GM23338 (cell line): Measurements from ENCODE around the gene TMEM92. TPM values are rescaled to one million over a fixed set of nuclear protein-coding genes. Genes with fewer than 3 reads are reported as not detected.

Experiments
- ATAC-seq: fragments of 200-7000 bp; cut with Tn5 transposase; 3 replicates; pipeline ENCODE4 v1.9.1; 2020
- DNase-seq: peaks from one replicate; pipeline ENCODE4 v3.0.0-alpha.2; 2015; ENCODE audit warnings: low spot score
- H2AFZ ChIP-seq: fragments of 200-600 bp; sonication (generic); 2 replicates; pipeline ENCODE4 v1.8.0; 2016; ENCODE audit warnings: antibody characterized with exemption, mild to moderate bottlenecking, moderate library complexity
- H3F3A ChIP-seq: fragments of 200-600 bp; sonication (generic); replicated peaks from 2 replicates; pipeline ENCODE4 v1.8.0; 2017; ENCODE audit warnings: antibody characterized with exemption, mixed run types, low read depth
- H3K27ac ChIP-seq: fragments of 200-600 bp; sonication (generic); 2 replicates; pipeline ENCODE4 v1.6.1; 2016; ENCODE audit warnings: low read depth
- H3K27me3 ChIP-seq: fragments of 200-600 bp; sonication (generic); 2 replicates; pipeline ENCODE4 v1.8.0; 2016; ENCODE audit warnings: mild to moderate bottlenecking, mixed run types, moderate library complexity; ENCODE audit not compliant: insufficient read depth
- H3K36me3 ChIP-seq: fragments of 200-600 bp; sonication (generic); 2 replicates; pipeline ENCODE4 v1.8.0; 2016; ENCODE audit warnings: mild to moderate bottlenecking; ENCODE audit not compliant: insufficient read depth
- H3K4me1 ChIP-seq: fragments of 200-600 bp; sonication (generic); 2 replicates; pipeline ENCODE4 v1.8.0; 2016; ENCODE audit warnings: mild to moderate bottlenecking, moderate library complexity; ENCODE audit not compliant: insufficient read depth
- H3K4me2 ChIP-seq: fragments of 200-600 bp; sonication (generic); 2 replicates; pipeline ENCODE4 v1.7.1; 2017; ENCODE audit warnings: mixed run types
- H3K4me3 ChIP-seq: fragments of 200-600 bp; sonication (generic); 2 replicates; pipeline ENCODE4 v1.6.1; 2016; ENCODE audit warnings: mixed run types
- H3K79me2 ChIP-seq: fragments of 200-600 bp; sonication (generic); replicated peaks from 2 replicates; pipeline ENCODE4 v1.8.0; 2017; ENCODE audit warnings: mild to moderate bottlenecking; ENCODE audit not compliant: insufficient read depth
- H3K9me2 ChIP-seq: fragments of 200-600 bp; sonication (generic); 2 replicates; pipeline ENCODE4 v1.8.0; 2017; ENCODE audit not compliant: insufficient read depth
- H4K20me1 ChIP-seq: fragments of 200-600 bp; sonication (generic); replicated peaks from 2 replicates; pipeline ENCODE4 v1.8.0; 2017; ENCODE audit warnings: mild to moderate bottlenecking; ENCODE audit not compliant: insufficient read depth
- H3K27ac Mint-ChIP-seq: 2 replicates; pipeline ENCODE4 v1.8.0; 2020; ENCODE audit warnings: inconsistent platforms, mild to moderate bottlenecking, moderate library complexity, mixed read lengths
- H3K27me3 Mint-ChIP-seq: 3 replicates; pipeline ENCODE4 v1.8.0; 2022; ENCODE audit warnings: low read depth, mild to moderate bottlenecking, moderate library complexity, mixed read lengths, inconsistent platforms; ENCODE audit not compliant: insufficient read depth, poor library complexity
- H3K36me3 Mint-ChIP-seq: 3 replicates; pipeline ENCODE4 v1.8.0; 2021; ENCODE audit warnings: low read depth, mild to moderate bottlenecking, inconsistent platforms, moderate library complexity, mixed read lengths
- H3K4me1 Mint-ChIP-seq: 3 replicates; pipeline ENCODE4 v1.8.0; 2020; ENCODE audit warnings: mild to moderate bottlenecking, inconsistent platforms, mixed read lengths
- H3K4me3 Mint-ChIP-seq: 3 replicates; pipeline ENCODE4 v1.8.0; 2021; ENCODE audit warnings: moderate library complexity, mild to moderate bottlenecking, inconsistent platforms, mixed read lengths
- H3K9me3 Mint-ChIP-seq: 3 replicates; pipeline ENCODE4 v1.8.0; 2020; ENCODE audit warnings: moderate library complexity, mild to moderate bottlenecking, inconsistent platforms, mixed read lengths
- CREB1 ChIP-seq: fragments of 250-450 bp; sonication (Bioruptor Pico); IDR thresholded peaks from 2 replicates; pipeline ENCODE4 v1.5.0; 2020; ENCODE audit warnings: low read depth, mild to moderate bottlenecking, moderate library complexity
- EZH2 ChIP-seq: fragments of 200-600 bp; sonication (generic); IDR thresholded peaks from one replicate; pipeline ENCODE4 v1.8.0; 2017; ENCODE audit warnings: antibody characterized with exemption, mild to moderate bottlenecking, low read depth; ENCODE audit not compliant: unreplicated experiment
- EZH2phosphoT487 ChIP-seq: fragments of 200-600 bp; sonication (generic); IDR thresholded peaks from one replicate; pipeline ENCODE4 v1.8.1; 2018; ENCODE audit warnings: antibody characterized with exemption; ENCODE audit not compliant: unreplicated experiment
- JUNB ChIP-seq: IDR thresholded peaks from one replicate; pipeline ENCODE4 v1.6.1; 2016; ENCODE audit warnings: antibody characterized with exemption; ENCODE audit not compliant: unreplicated experiment
- NANOG ChIP-seq: IDR thresholded peaks from 2 replicates; pipeline ENCODE4 v1.6.1; 2016; ENCODE audit warnings: antibody characterized with exemption, borderline replicate concordance
- POLR2AphosphoS5 ChIP-seq: IDR thresholded peaks from 2 replicates; pipeline ENCODE4 v1.6.1; 2016; ENCODE audit warnings: antibody characterized with exemption, low read depth
- STAT1 ChIP-seq: IDR thresholded peaks from one replicate; pipeline ENCODE4 v1.6.1; 2016; ENCODE audit warnings: antibody characterized with exemption; ENCODE audit not compliant: unreplicated experiment
- ZNF114 ChIP-seq: fragments of 250-450 bp; sonication (Bioruptor Pico); IDR thresholded peaks from 2 replicates; pipeline ENCODE4 v1.5.0; 2020; ENCODE audit warnings: mild to moderate bottlenecking, moderate library complexity
- ZNF331 ChIP-seq: fragments of 250-450 bp; sonication (Bioruptor Pico); IDR thresholded peaks from 2 replicates; pipeline ENCODE4 v1.5.0; 2020; ENCODE audit warnings: low read depth, mild to moderate bottlenecking, moderate library complexity
- polyA plus RNA-seq: library from polyadenylated mRNA; unstranded; fragments of >200 nt; fragmentation: Nextera tagmentation; extraction: Ambion mirVana; gene quantifications from 2 replicates; pipeline ENCODE4 v1.2.1, GENCODE V29; 2016
- total RNA-seq: library from RNA; depleted of rRNA; stranded (reverse); fragments of >200 nt; shearing (Covaris generic); gene quantifications from 2 replicates; pipeline ENCODE4 v1.2.3, GENCODE V29; 2014
- TF ChIP-seq, protein P1 (sequence below): fragments of 250-450 bp; sonication (Bioruptor Pico); IDR thresholded peaks from 2 replicates; pipeline ENCODE4 v1.5.0; 2020; ENCODE audit warnings: mild to moderate bottlenecking, moderate library complexity
- TF ChIP-seq, protein P2 (sequence below): IDR thresholded peaks from one replicate; pipeline ENCODE4 v1.6.1; 2018; ENCODE audit warnings: antibody characterized with exemption; ENCODE audit not compliant: unreplicated experiment
- TF ChIP-seq, protein P3 (sequence below), 2 experiments: fragments of 200-600 bp in 1 of 2; sonication (generic) in 1 of 2; conservative IDR thresholded peaks; 2 replicates each; pipeline versions ENCODE4 v1.5.1 to v1.6.1; 2016 to 2017; ENCODE audit warnings: antibody characterized with exemption in 2 of 2, low read depth in 2 of 2, mild to moderate bottlenecking in 2 of 2, moderate library complexity in 1 of 2
- TF ChIP-seq, protein P4 (sequence below): IDR thresholded peaks from 2 replicates; pipeline ENCODE4 v1.6.1; 2016; ENCODE audit warnings: antibody characterized with exemption

The TMEM92 gene
- total and polyA plus RNA-seq, 2 experiments from 2014 or later: 9.7 to 18.4 TPM

DNA sequence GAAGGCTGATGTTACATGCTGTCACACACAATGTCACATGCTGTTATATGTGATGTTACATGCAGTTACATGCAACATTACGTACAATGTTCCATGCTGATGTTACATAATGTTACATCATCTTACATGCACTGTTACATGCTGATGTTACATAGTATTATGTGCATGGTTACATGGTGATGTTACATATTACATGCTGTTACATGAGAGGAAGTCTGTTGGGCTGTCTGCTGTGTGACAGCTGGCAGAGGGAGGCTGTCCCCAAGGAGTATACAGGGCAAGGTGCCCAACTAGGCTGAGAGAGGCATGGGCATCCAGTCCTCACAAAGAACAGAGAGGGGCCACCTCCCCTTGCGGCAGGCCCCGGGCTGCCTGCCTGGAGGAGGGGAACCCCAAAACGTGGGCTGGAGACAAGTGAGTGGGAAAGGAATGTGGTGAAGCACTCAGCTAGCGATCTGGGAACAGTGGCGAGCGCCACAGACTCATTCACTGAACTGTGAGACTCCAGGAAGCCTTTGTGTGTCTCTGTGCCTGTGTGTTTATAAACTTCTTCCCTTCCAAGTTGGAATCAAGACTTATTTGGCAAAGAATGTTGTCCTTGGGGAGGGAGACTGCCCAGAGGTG is 30.6 kb downstream of the TMEM92 start:
- H3F3A ChIP-seq: no peaks in the 10 kb centered on the region
- peaks cover 6% of the 10 kb centered on the region; the same call in 2 of the 3 replicates for H3K4me1 Mint-ChIP-seq
- H3K4me1 ChIP-seq: no peaks in the 10 kb centered on the region
- ATAC-seq (peak; percentile 59), DNase-seq (no peak)
- H3K9me2 ChIP-seq: no peaks in the 10 kb centered on the region
- H3K4me3 ChIP-seq: no peak overlapping the region
- H3K9me3 Mint-ChIP-seq: peaks cover 2% of the 10 kb centered on the region; the same call in 1 of the 3 replicates
- no peak overlapping the region for H3K27ac Mint-ChIP-seq
- H2AFZ ChIP-seq: no peak overlapping the region
- H3K4me2 ChIP-seq: no peak overlapping the region
- H3K27me3 ChIP-seq: no peaks in the 10 kb centered on the region
- H3K36me3 ChIP-seq: no peaks in the 10 kb centered on the region
- H3K27me3 Mint-ChIP-seq: peaks cover 7% of the 10 kb centered on the region
- H3K4me3 Mint-ChIP-seq: no peak overlapping the region
- no peak overlapping the region for H3K27ac ChIP-seq
- no peaks in the 10 kb centered on the region for H4K20me1 ChIP-seq
- TF ChIP-seq EZH2phosphoT487: no peak
- TF ChIP-seq JUNB: no peak
- TF ChIP-seq, protein P1, sequence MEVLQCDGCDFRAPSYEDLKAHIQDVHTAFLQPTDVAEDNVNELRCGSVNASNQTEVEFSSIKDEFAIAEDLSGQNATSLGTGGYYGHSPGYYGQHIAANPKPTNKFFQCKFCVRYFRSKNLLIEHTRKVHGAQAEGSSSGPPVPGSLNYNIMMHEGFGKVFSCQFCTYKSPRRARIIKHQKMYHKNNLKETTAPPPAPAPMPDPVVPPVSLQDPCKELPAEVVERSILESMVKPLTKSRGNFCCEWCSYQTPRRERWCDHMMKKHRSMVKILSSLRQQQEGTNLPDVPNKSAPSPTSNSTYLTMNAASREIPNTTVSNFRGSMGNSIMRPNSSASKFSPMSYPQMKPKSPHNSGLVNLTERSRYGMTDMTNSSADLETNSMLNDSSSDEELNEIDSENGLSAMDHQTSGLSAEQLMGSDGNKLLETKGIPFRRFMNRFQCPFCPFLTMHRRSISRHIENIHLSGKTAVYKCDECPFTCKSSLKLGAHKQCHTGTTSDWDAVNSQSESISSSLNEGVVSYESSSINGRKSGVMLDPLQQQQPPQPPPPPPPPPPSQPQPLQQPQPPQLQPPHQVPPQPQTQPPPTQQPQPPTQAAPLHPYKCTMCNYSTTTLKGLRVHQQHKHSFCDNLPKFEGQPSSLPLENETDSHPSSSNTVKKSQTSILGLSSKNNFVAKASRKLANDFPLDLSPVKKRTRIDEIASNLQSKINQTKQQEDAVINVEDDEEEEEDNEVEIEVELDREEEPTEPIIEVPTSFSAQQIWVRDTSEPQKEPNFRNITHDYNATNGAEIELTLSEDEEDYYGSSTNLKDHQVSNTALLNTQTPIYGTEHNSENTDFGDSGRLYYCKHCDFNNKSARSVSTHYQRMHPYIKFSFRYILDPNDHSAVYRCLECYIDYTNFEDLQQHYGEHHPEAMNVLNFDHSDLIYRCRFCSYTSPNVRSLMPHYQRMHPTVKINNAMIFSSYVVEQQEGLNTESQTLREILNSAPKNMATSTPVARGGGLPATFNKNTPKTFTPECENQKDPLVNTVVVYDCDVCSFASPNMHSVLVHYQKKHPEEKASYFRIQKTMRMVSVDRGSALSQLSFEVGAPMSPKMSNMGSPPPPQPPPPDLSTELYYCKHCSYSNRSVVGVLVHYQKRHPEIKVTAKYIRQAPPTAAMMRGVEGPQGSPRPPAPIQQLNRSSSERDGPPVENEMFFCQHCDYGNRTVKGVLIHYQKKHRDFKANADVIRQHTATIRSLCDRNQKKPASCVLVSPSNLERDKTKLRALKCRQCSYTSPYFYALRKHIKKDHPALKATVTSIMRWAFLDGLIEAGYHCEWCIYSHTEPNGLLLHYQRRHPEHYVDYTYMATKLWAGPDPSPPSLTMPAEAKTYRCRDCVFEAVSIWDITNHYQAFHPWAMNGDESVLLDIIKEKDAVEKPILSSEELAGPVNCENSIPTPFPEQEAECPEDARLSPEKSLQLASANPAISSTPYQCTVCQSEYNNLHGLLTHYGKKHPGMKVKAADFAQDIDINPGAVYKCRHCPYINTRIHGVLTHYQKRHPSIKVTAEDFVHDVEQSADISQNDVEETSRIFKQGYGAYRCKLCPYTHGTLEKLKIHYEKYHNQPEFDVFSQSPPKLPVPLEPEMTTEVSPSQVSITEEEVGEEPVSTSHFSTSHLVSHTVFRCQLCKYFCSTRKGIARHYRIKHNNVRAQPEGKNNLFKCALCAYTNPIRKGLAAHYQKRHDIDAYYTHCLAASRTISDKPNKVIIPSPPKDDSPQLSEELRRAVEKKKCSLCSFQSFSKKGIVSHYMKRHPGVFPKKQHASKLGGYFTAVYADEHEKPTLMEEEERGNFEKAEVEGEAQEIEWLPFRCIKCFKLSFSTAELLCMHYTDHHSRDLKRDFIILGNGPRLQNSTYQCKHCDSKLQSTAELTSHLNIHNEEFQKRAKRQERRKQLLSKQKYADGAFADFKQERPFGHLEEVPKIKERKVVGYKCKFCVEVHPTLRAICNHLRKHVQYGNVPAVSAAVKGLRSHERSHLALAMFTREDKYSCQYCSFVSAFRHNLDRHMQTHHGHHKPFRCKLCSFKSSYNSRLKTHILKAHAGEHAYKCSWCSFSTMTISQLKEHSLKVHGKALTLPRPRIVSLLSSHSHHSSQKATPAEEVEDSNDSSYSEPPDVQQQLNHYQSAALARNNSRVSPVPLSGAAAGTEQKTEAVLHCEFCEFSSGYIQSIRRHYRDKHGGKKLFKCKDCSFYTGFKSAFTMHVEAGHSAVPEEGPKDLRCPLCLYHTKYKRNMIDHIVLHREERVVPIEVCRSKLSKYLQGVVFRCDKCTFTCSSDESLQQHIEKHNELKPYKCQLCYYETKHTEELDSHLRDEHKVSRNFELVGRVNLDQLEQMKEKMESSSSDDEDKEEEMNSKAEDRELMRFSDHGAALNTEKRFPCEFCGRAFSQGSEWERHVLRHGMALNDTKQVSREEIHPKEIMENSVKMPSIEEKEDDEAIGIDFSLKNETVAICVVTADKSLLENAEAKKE (CRISPR knock-in tag): no peak
- no peak for TF ChIP-seq STAT1
- TF ChIP-seq CREB1 (CRISPR knock-in tag): no peak
- TF ChIP-seq, protein P2, sequence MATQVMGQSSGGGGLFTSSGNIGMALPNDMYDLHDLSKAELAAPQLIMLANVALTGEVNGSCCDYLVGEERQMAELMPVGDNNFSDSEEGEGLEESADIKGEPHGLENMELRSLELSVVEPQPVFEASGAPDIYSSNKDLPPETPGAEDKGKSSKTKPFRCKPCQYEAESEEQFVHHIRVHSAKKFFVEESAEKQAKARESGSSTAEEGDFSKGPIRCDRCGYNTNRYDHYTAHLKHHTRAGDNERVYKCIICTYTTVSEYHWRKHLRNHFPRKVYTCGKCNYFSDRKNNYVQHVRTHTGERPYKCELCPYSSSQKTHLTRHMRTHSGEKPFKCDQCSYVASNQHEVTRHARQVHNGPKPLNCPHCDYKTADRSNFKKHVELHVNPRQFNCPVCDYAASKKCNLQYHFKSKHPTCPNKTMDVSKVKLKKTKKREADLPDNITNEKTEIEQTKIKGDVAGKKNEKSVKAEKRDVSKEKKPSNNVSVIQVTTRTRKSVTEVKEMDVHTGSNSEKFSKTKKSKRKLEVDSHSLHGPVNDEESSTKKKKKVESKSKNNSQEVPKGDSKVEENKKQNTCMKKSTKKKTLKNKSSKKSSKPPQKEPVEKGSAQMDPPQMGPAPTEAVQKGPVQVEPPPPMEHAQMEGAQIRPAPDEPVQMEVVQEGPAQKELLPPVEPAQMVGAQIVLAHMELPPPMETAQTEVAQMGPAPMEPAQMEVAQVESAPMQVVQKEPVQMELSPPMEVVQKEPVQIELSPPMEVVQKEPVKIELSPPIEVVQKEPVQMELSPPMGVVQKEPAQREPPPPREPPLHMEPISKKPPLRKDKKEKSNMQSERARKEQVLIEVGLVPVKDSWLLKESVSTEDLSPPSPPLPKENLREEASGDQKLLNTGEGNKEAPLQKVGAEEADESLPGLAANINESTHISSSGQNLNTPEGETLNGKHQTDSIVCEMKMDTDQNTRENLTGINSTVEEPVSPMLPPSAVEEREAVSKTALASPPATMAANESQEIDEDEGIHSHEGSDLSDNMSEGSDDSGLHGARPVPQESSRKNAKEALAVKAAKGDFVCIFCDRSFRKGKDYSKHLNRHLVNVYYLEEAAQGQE: no peak
- no peak for TF ChIP-seq POLR2AphosphoS5
- TF ChIP-seq EZH2: no peak
- TF ChIP-seq ZNF331 (CRISPR knock-in tag): no peak
- no peak for TF ChIP-seq NANOG
- TF ChIP-seq, protein P3, sequence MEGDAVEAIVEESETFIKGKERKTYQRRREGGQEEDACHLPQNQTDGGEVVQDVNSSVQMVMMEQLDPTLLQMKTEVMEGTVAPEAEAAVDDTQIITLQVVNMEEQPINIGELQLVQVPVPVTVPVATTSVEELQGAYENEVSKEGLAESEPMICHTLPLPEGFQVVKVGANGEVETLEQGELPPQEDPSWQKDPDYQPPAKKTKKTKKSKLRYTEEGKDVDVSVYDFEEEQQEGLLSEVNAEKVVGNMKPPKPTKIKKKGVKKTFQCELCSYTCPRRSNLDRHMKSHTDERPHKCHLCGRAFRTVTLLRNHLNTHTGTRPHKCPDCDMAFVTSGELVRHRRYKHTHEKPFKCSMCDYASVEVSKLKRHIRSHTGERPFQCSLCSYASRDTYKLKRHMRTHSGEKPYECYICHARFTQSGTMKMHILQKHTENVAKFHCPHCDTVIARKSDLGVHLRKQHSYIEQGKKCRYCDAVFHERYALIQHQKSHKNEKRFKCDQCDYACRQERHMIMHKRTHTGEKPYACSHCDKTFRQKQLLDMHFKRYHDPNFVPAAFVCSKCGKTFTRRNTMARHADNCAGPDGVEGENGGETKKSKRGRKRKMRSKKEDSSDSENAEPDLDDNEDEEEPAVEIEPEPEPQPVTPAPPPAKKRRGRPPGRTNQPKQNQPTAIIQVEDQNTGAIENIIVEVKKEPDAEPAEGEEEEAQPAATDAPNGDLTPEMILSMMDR (conservative IDR thresholded peaks at IDR 0.05; ENCODE audit: low read depth in 2 of 2): no peak
- TF ChIP-seq ZNF114: no peak
- TF ChIP-seq, protein P4, sequence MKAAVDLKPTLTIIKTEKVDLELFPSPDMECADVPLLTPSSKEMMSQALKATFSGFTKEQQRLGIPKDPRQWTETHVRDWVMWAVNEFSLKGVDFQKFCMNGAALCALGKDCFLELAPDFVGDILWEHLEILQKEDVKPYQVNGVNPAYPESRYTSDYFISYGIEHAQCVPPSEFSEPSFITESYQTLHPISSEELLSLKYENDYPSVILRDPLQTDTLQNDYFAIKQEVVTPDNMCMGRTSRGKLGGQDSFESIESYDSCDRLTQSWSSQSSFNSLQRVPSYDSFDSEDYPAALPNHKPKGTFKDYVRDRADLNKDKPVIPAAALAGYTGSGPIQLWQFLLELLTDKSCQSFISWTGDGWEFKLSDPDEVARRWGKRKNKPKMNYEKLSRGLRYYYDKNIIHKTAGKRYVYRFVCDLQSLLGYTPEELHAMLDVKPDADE: no peak
- no peaks in the 10 kb centered on the region for H3K36me3 Mint-ChIP-seq
- no peaks in the 10 kb centered on the region for H3K79me2 ChIP-seq
